ENCODE data around the gene ATXN10.

Gene ATXN10

GRCh38 chr22:45738206-45738605 lies 66.6 kb downstream of the ATXN10 start:
- no peak overlapping the region for H3K4me3 ChIP-seq (ENCODE audit: insufficient read depth, low read length, poor library complexity, severe bottlenecking)
- 0 out of 2 replicates have a peak, but pooled peaks cover 7% of the 10 kb centered on the region for H3F3A ChIP-seq (ENCODE audit: insufficient read depth)
- peaks cover 78% of the 10 kb centered on the region for H3K36me3 ChIP-seq (ENCODE audit: low read length)
- no peak overlapping the region for H2AFZ ChIP-seq (ENCODE audit: low read depth, low read length, severe bottlenecking)
- H3K4me2 ChIP-seq (ENCODE audit: low read depth, low read length, poor library complexity, severe bottlenecking), result no peak overlapping the region
- no peak overlapping the region for H3K27ac ChIP-seq (ENCODE audit: low read depth, low read length)
- no peaks in the 10 kb centered on the region for H3K9me3 ChIP-seq (ENCODE audit: insufficient read depth, low read length)
- H4K20me1 ChIP-seq (ENCODE audit: low read depth, low read length), result no peaks in the 10 kb centered on the region
- TF ChIP-seq, protein P1, sequence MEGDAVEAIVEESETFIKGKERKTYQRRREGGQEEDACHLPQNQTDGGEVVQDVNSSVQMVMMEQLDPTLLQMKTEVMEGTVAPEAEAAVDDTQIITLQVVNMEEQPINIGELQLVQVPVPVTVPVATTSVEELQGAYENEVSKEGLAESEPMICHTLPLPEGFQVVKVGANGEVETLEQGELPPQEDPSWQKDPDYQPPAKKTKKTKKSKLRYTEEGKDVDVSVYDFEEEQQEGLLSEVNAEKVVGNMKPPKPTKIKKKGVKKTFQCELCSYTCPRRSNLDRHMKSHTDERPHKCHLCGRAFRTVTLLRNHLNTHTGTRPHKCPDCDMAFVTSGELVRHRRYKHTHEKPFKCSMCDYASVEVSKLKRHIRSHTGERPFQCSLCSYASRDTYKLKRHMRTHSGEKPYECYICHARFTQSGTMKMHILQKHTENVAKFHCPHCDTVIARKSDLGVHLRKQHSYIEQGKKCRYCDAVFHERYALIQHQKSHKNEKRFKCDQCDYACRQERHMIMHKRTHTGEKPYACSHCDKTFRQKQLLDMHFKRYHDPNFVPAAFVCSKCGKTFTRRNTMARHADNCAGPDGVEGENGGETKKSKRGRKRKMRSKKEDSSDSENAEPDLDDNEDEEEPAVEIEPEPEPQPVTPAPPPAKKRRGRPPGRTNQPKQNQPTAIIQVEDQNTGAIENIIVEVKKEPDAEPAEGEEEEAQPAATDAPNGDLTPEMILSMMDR (IDR thresholded peaks at IDR 0.05; ENCODE audit: insufficient read depth, low read length, poor library complexity, severe bottlenecking), result no peak
- no peak for TF ChIP-seq EZH2phosphoT487 (conservative IDR thresholded peaks at IDR 0.05; ENCODE audit: low read length)
- peaks cover 22% of the 10 kb centered on the region for H3K79me2 ChIP-seq (ENCODE audit: insufficient read depth, low read length)
- H3K9me2 ChIP-seq (replicated peaks; ENCODE audit: insufficient read depth, low read length), result no peaks in the 10 kb centered on the region
- no peak overlapping the region for H3K9ac ChIP-seq (ENCODE audit: low read length)
- H3K27me3 ChIP-seq (ENCODE audit: low read length), result no peaks in the 10 kb centered on the region

DNA sequence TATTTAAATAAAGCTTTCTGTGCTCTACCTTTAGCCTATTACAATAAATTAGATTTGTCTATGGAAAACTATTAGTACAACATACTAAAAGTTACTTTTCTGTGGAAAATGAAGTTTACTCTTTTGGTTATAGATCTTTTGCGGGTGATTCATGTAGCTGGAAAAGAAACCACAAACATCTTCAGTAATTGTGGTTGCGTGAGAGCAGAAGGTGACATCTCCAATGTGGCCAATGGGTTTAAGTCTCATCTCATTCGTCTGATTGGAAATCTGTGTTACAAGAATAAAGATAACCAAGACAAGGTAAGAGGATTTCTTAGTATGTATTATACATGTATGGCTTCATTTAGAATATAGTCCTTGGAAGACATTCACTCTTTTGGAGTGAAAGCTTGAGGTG lies 68.6 kb downstream of the ATXN10 start:
- no peaks in the 10 kb centered on the region for H3K27me3 ChIP-seq (ENCODE audit: low read length)
- H4K20me1 ChIP-seq (ENCODE audit: low read depth, low read length), result no peaks in the 10 kb centered on the region
- H3K36me3 ChIP-seq (ENCODE audit: low read length), result peaks cover 79% of the 10 kb centered on the region
- H3K4me2 ChIP-seq (ENCODE audit: low read depth, low read length, poor library complexity, severe bottlenecking), result no peak overlapping the region
- no peak overlapping the region for H2AFZ ChIP-seq (ENCODE audit: low read depth, low read length, severe bottlenecking)
- H3K4me3 ChIP-seq (ENCODE audit: insufficient read depth, low read length, poor library complexity, severe bottlenecking), result no peak overlapping the region
- H3K9me2 ChIP-seq (replicated peaks; ENCODE audit: insufficient read depth, low read length), result no peaks in the 10 kb centered on the region
- H3K79me2 ChIP-seq (ENCODE audit: insufficient read depth, low read length), result peaks cover 18% of the 10 kb centered on the region
- TF ChIP-seq EZH2phosphoT487 (conservative IDR thresholded peaks at IDR 0.05; ENCODE audit: low read length), result no peak
- TF ChIP-seq, protein P1 (IDR thresholded peaks at IDR 0.05; ENCODE audit: insufficient read depth, low read length, poor library complexity, severe bottlenecking), result no peak
- H3F3A ChIP-seq (ENCODE audit: insufficient read depth), result peaks cover 18% of the 10 kb centered on the region
- no peak overlapping the region for H3K9ac ChIP-seq (ENCODE audit: low read length)
- H3K9me3 ChIP-seq (ENCODE audit: insufficient read depth, low read length), result no peaks in the 10 kb centered on the region
- no peak overlapping the region for H3K27ac ChIP-seq (ENCODE audit: low read depth, low read length)

DNA sequence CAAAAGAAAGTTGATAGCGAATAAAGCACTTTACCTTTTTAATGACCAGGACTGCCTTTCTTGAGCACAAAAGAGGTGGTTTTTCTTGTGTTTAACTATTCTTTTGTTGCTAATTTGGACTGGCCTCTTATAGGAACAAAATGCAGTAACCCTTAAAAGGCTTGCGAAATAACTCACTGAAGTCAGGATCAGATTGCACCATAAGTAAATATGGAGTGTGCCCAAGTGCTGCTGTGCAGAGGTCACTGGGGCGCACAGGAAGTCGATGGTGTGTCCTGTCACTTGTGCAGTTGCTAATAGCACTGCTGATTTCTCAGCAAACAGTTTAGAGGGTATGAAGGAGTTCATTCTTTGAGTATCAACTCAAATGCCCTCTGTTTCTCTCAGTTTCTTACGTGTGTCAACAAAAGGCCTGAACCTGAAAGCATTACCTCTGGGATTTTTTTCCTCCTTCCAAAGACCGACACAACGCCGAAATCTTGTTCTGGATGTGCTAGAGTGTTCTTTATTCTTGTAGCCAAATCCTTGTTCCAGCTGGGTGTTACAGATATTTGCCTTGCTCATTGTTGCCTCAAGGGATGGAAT lies 71.3 kb downstream of the ATXN10 start:
- H3K9me2 ChIP-seq (replicated peaks; ENCODE audit: insufficient read depth, low read length), result no peaks in the 10 kb centered on the region
- no peak overlapping the region for H3K4me2 ChIP-seq (ENCODE audit: low read depth, low read length, poor library complexity, severe bottlenecking)
- H3K27me3 ChIP-seq (ENCODE audit: low read length), result no peaks in the 10 kb centered on the region
- peaks cover 21% of the 10 kb centered on the region for H3F3A ChIP-seq (ENCODE audit: insufficient read depth)
- H4K20me1 ChIP-seq (ENCODE audit: low read depth, low read length), result no peaks in the 10 kb centered on the region
- no peak overlapping the region for H3K27ac ChIP-seq (ENCODE audit: low read depth, low read length)
- no peak overlapping the region for H3K9ac ChIP-seq (ENCODE audit: low read length)
- TF ChIP-seq, protein P1 (IDR thresholded peaks at IDR 0.05; ENCODE audit: insufficient read depth, low read length, poor library complexity, severe bottlenecking), result no peak
- no peak for TF ChIP-seq EZH2phosphoT487 (conservative IDR thresholded peaks at IDR 0.05; ENCODE audit: low read length)
- H3K79me2 ChIP-seq (ENCODE audit: insufficient read depth, low read length), result peaks cover 25% of the 10 kb centered on the region
- no peak overlapping the region for H3K4me3 ChIP-seq (ENCODE audit: insufficient read depth, low read length, poor library complexity, severe bottlenecking)
- no peak overlapping the region for H2AFZ ChIP-seq (ENCODE audit: low read depth, low read length, severe bottlenecking)
- peaks cover 68% of the 10 kb centered on the region for H3K36me3 ChIP-seq (ENCODE audit: low read length)
- no peaks in the 10 kb centered on the region for H3K9me3 ChIP-seq (ENCODE audit: insufficient read depth, low read length)
